Measurements from ENCODE around the gene ARHGAP18.

DNA sequence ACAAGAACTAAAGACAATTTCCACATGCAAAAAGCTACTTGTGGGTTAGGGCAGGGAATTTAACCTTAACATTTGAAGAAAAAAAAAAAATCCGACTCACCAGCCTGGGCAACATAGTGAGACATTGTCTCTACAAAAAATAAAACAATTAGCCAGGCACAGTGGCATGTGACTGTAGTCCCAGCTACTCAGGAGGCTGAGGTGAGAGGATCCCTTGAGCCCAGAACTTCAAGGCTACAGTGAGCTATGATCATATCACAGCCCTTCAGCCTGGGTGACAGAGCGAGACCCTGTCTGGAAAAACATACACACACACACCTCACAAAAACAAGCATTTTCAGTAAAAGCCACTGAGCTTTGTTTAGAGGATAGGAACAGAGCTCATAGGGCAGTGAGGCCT, 56.2 kb downstream of the ARHGAP18 start:
- TF ChIP-seq, protein P1, sequence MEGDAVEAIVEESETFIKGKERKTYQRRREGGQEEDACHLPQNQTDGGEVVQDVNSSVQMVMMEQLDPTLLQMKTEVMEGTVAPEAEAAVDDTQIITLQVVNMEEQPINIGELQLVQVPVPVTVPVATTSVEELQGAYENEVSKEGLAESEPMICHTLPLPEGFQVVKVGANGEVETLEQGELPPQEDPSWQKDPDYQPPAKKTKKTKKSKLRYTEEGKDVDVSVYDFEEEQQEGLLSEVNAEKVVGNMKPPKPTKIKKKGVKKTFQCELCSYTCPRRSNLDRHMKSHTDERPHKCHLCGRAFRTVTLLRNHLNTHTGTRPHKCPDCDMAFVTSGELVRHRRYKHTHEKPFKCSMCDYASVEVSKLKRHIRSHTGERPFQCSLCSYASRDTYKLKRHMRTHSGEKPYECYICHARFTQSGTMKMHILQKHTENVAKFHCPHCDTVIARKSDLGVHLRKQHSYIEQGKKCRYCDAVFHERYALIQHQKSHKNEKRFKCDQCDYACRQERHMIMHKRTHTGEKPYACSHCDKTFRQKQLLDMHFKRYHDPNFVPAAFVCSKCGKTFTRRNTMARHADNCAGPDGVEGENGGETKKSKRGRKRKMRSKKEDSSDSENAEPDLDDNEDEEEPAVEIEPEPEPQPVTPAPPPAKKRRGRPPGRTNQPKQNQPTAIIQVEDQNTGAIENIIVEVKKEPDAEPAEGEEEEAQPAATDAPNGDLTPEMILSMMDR (conservative IDR thresholded peaks at IDR 0.05; ENCODE audit: low read depth in 2 of 2) = no peak
- TF ChIP-seq EZH2 (IDR thresholded peaks at IDR 0.05; ENCODE audit: low read depth, unreplicated experiment) (no peak), POLR2AphosphoS5 (IDR thresholded peaks at IDR 0.05; ENCODE audit: low read depth) (no peak), EZH2phosphoT487 (IDR thresholded peaks at IDR 0.05; ENCODE audit: unreplicated experiment) (no peak), JUNB (IDR thresholded peaks at IDR 0.05; ENCODE audit: unreplicated experiment) (no peak), NANOG (IDR thresholded peaks at IDR 0.05; ENCODE audit: borderline replicate concordance) (no peak), CREB1 (CRISPR knock-in tag; IDR thresholded peaks at IDR 0.05; ENCODE audit: low read depth) (no peak), STAT1 (IDR thresholded peaks at IDR 0.05; ENCODE audit: unreplicated experiment) (no peak), ZNF331 (CRISPR knock-in tag; IDR thresholded peaks at IDR 0.05; ENCODE audit: low read depth) (no peak), ZNF462 (CRISPR knock-in tag; IDR thresholded peaks at IDR 0.05) (no peak), ZNF114 (CRISPR knock-in tag; IDR thresholded peaks at IDR 0.05) (no peak)
- TF ChIP-seq, protein P2, sequence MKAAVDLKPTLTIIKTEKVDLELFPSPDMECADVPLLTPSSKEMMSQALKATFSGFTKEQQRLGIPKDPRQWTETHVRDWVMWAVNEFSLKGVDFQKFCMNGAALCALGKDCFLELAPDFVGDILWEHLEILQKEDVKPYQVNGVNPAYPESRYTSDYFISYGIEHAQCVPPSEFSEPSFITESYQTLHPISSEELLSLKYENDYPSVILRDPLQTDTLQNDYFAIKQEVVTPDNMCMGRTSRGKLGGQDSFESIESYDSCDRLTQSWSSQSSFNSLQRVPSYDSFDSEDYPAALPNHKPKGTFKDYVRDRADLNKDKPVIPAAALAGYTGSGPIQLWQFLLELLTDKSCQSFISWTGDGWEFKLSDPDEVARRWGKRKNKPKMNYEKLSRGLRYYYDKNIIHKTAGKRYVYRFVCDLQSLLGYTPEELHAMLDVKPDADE (IDR thresholded peaks at IDR 0.05) = no peak
- TF ChIP-seq, protein P3, sequence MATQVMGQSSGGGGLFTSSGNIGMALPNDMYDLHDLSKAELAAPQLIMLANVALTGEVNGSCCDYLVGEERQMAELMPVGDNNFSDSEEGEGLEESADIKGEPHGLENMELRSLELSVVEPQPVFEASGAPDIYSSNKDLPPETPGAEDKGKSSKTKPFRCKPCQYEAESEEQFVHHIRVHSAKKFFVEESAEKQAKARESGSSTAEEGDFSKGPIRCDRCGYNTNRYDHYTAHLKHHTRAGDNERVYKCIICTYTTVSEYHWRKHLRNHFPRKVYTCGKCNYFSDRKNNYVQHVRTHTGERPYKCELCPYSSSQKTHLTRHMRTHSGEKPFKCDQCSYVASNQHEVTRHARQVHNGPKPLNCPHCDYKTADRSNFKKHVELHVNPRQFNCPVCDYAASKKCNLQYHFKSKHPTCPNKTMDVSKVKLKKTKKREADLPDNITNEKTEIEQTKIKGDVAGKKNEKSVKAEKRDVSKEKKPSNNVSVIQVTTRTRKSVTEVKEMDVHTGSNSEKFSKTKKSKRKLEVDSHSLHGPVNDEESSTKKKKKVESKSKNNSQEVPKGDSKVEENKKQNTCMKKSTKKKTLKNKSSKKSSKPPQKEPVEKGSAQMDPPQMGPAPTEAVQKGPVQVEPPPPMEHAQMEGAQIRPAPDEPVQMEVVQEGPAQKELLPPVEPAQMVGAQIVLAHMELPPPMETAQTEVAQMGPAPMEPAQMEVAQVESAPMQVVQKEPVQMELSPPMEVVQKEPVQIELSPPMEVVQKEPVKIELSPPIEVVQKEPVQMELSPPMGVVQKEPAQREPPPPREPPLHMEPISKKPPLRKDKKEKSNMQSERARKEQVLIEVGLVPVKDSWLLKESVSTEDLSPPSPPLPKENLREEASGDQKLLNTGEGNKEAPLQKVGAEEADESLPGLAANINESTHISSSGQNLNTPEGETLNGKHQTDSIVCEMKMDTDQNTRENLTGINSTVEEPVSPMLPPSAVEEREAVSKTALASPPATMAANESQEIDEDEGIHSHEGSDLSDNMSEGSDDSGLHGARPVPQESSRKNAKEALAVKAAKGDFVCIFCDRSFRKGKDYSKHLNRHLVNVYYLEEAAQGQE (IDR thresholded peaks at IDR 0.05; ENCODE audit: unreplicated experiment) = no peak
